HG03066 (cell line): Measurements from ENCODE around the gene CYP1A1.
"Not testable (repeated sequence)": the region's sequence is repeated elsewhere in the genome, so short reads cannot be mapped to it uniquely, and the experiment has no call there.

ENCODE experiments used
- ATAC-seq: cut with Tn5 transposase; IDR thresholded peaks from one replicate; pipeline ENCODE4 v1.9.1; 2021; ENCODE audit warnings: low read depth; ENCODE audit not compliant: unreplicated experiment

The CYP1A1 gene

GRCh38 chr15:74738239-74738638 lies 12.9 kb upstream of the CYP1A1 start:
- not testable (repeated sequence) for ATAC-seq

- ATAC-seq = no peak
Measured at GRCh38 chr15:74735305-74735704, 10.0 kb upstream of the CYP1A1 start.

- ATAC-seq = no peak
Measured at GRCh38 chr15:74733269-74733668, 7.9 kb upstream of the CYP1A1 start.

GRCh38 chr15:74732846-74733245 lies 7.5 kb upstream of the CYP1A1 start:
- ATAC-seq = no peak

GRCh38 chr15:74730619-74731316 lies 5.4 kb upstream of the CYP1A1 start:
- ATAC-seq = no peak

- not testable (repeated sequence) for ATAC-seq
Measured at GRCh38 chr15:74729372-74729771, 4.0 kb upstream of the CYP1A1 start.

GRCh38 chr15:74728699-74729098 lies 3.4 kb upstream of the CYP1A1 start:
- ATAC-seq = not testable (repeated sequence)

- no peak for ATAC-seq
Measured at GRCh38 chr15:74727727-74728126, 2.4 kb upstream of the CYP1A1 start.

- ATAC-seq = no peak
Measured at GRCh38 chr15:74726774-74727164, 1.4 kb upstream of the CYP1A1 start.

GRCh38 chr15:74725845-74726773 lies 781 bp upstream of the CYP1A1 start:
- ATAC-seq = no peak

- ATAC-seq = no peak
Measured at GRCh38 chr15:74724570-74725224, 631 bp downstream of the CYP1A1 start.

GRCh38 chr15:74723754-74724334 lies 1.5 kb downstream of the CYP1A1 start:
- no peak for ATAC-seq

GRCh38 chr15:74723187-74723586 lies 2.1 kb downstream of the CYP1A1 start:
- ATAC-seq = no peak

GRCh38 chr15:74722591-74722990 lies 2.7 kb downstream of the CYP1A1 start:
- no peak for ATAC-seq

GRCh38 chr15:74716651-74717050 lies 8.7 kb downstream of the CYP1A1 start:
- ATAC-seq = no peak

- no peak for ATAC-seq
Measured at GRCh38 chr15:74712311-74712710, 13.0 kb downstream of the CYP1A1 start.

GRCh38 chr15:74710319-74711094 lies 14.8 kb downstream of the CYP1A1 start:
- no peak for ATAC-seq

GRCh38 chr15:74709892-74710291 lies 15.4 kb downstream of the CYP1A1 start:
- no peak for ATAC-seq

GRCh38 chr15:74709011-74709410 lies 16.3 kb downstream of the CYP1A1 start:
- ATAC-seq = no peak

- no peak for ATAC-seq
Measured at GRCh38 chr15:74696808-74697207, 28.5 kb downstream of the CYP1A1 start.
